ENCODE measurements around the gene ASRGL1.

- TF ChIP-seq CTCF (IDR thresholded peaks at IDR 0.05) (no peak), EP300 (IDR thresholded peaks at IDR 0.05) (no peak)
Measured at GRCh38 chr11:62295504-62295903, 41.7 kb upstream of the ASRGL1 start.
